Mesendoderm (in vitro differentiated cells): ENCODE measurements around the gene HNRNPF.

Experiments
- DNase-seq: peaks from one replicate; pipeline ENCODE4 v3.0.0; 2013
- H2AK5ac ChIP-seq: 2 replicates; pipeline ENCODE4 v1.6.1; 2013; ENCODE audit warnings: low read length, inconsistent platforms
- H2BK120ac ChIP-seq: 2 replicates; pipeline ENCODE4 v1.6.1; 2013; ENCODE audit warnings: low read depth, mild to moderate bottlenecking, low read length, moderate library complexity, mixed read lengths
- H2BK15ac ChIP-seq: replicated peaks from 2 replicates; pipeline ENCODE4 v1.6.1; 2013; ENCODE audit warnings: low read depth, mild to moderate bottlenecking, moderate library complexity
- H2BK5ac ChIP-seq: 2 replicates; pipeline ENCODE4 v1.6.1; 2013; ENCODE audit warnings: low read length, inconsistent platforms
- H3K18ac ChIP-seq: 2 replicates; pipeline ENCODE4 v1.6.1; 2013; ENCODE audit warnings: mild to moderate bottlenecking, low read length, mixed read lengths
- H3K23ac ChIP-seq: one replicate; pipeline ENCODE4 v1.6.1; 2013; ENCODE audit warnings: low read length
- H3K27ac ChIP-seq: 2 replicates; pipeline ENCODE4 v1.5.1; 2013; ENCODE audit warnings: low read depth, mild to moderate bottlenecking, inconsistent platforms, low read length, moderate library complexity
- H3K27me3 ChIP-seq: 2 replicates; pipeline ENCODE4 v1.6.1; 2013; ENCODE audit warnings: low read length, control low read depth, mild to moderate bottlenecking, inconsistent platforms; ENCODE audit not compliant: insufficient read depth, poor library complexity
- H3K36me3 ChIP-seq: 2 replicates; pipeline ENCODE4 v1.6.1; 2013; ENCODE audit warnings: low read length, inconsistent platforms; ENCODE audit not compliant: control insufficient read depth, insufficient read depth
- H3K4ac ChIP-seq: one replicate; pipeline ENCODE4 v1.6.1; 2013; ENCODE audit warnings: low read depth, mild to moderate bottlenecking, low read length, moderate library complexity
- H3K4me1 ChIP-seq: 2 replicates; pipeline ENCODE4 v1.6.1; 2013; ENCODE audit warnings: low read depth, low read length, inconsistent platforms; ENCODE audit not compliant: control insufficient read depth
- H3K4me2 ChIP-seq: 2 replicates; pipeline ENCODE4 v1.6.1; 2013; ENCODE audit warnings: low read length
- H3K4me3 ChIP-seq: 2 replicates; pipeline ENCODE4 v1.5.1; 2013; ENCODE audit warnings: mild to moderate bottlenecking, low read length
- H3K56ac ChIP-seq: one replicate; pipeline ENCODE4 v1.6.1; 2013; ENCODE audit warnings: low read length
- H3K79me1 ChIP-seq: 2 replicates; pipeline ENCODE4 v1.6.1; 2013; ENCODE audit warnings: low read length, inconsistent platforms
- H3K79me2 ChIP-seq: 2 replicates; pipeline ENCODE4 v1.6.1; 2013; ENCODE audit warnings: mild to moderate bottlenecking, low read length; ENCODE audit not compliant: control insufficient read depth, insufficient read depth
- H3K9ac ChIP-seq: 2 replicates; pipeline ENCODE4 v1.6.1; 2013; ENCODE audit warnings: low read length, inconsistent platforms
- H4K5ac ChIP-seq: one replicate; pipeline ENCODE4 v1.6.1; 2013; ENCODE audit warnings: low read length
- H4K8ac ChIP-seq: one replicate; pipeline ENCODE4 v1.6.1; 2013; ENCODE audit warnings: low read depth, mild to moderate bottlenecking, control low read depth, low read length, moderate library complexity
- WGBS: extraction: QIAGEN DNeasy Blood & Tissue Kit; methylation state at CpG from one replicate; pipeline ENCODE4 v1.1.7; 2013; ENCODE audit warnings: low lambda C conversion rate, missing lambda C conversion rate; ENCODE audit not compliant: insufficient coverage; ENCODE audit errors: extremely low coverage; 5-methylcytosine and 5-hydroxymethylcytosine counted together

HNRNPF gene

DNA sequence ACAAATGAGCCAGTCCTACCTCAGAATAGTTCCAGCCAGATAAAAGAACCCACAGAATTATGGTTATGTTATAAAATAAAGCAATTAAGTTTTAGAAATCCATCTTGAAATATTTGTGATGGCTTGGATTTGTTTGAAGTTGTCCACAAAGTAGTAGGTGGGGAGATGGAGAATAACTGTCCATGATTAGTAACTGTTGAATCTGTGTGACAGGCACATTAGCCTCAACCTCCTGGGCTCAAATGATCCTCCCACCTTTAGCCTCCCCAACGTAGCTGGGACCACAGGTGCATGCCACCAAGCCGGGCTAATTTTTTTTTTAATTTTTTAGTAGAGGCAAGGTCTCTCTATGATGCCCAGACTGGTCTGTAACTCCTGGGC lies 10.1 kb downstream of the HNRNPF start:
- Histone ChIP-seq H3K4me1 (peaks cover 8% of the 10 kb centered on the region), H2BK15ac (no peak overlapping the region), H4K5ac (no peak overlapping the region), H3K27ac (no peak overlapping the region), H3K18ac (no peak overlapping the region), H2BK120ac (no peak overlapping the region), H2BK5ac (no peak overlapping the region), H3K4ac (no peak overlapping the region), H3K9ac (no peak overlapping the region), H3K79me1 (peaks cover under 1% of the 10 kb centered on the region), H3K4me3 (no peak overlapping the region), H3K23ac (no peak overlapping the region), H4K8ac (no peak overlapping the region), H3K27me3 (no peaks in the 10 kb centered on the region), H3K4me2 (no peak overlapping the region), H3K36me3 (peaks cover under 1% of the 10 kb centered on the region), H3K79me2 (peaks cover 85% of the 10 kb centered on the region), H2AK5ac (no peak overlapping the region), H3K56ac (no peak overlapping the region)
- DNase-seq = no peak
- no CpG with 5 or more reads among the region's 2 CpGs for WGBS

- H2BK120ac ChIP-seq = peak overlapping the region; percentile 29
- peaks cover 82% of the 10 kb centered on the region for H3K79me2 ChIP-seq
- H3K9ac ChIP-seq = peak overlapping the region; percentile 88
- no CpG with 5 or more reads among the region's 70 CpGs for WGBS
- peak overlapping the region; percentile 97 for H3K18ac ChIP-seq
- no peak overlapping the region for H2BK5ac ChIP-seq
- peak overlapping the region; percentile 96 for H4K8ac ChIP-seq
- H3K4me3 ChIP-seq = peak overlapping the region; percentile 52
- H2AK5ac ChIP-seq = no peak overlapping the region
- H3K27ac ChIP-seq = peak overlapping the region; percentile 100
- no peak overlapping the region for H2BK15ac ChIP-seq
- H4K5ac ChIP-seq = no peak overlapping the region
- DNase-seq = peak; percentile 97
- peaks cover 8% of the 10 kb centered on the region for H3K36me3 ChIP-seq
- H3K4me2 ChIP-seq = peak overlapping the region; percentile 81
- peak overlapping the region; percentile 89 for H3K23ac ChIP-seq
- no peaks in the 10 kb centered on the region for H3K27me3 ChIP-seq
- H3K4ac ChIP-seq = peak overlapping the region; percentile 95
- H3K79me1 ChIP-seq = peaks cover 9% of the 10 kb centered on the region
- H3K56ac ChIP-seq = peak overlapping the region; percentile 88
- peaks cover 8% of the 10 kb centered on the region for H3K4me1 ChIP-seq
Measured at GRCh38 chr10:43396928-43397624, 11.9 kb downstream of the HNRNPF start.

DNA sequence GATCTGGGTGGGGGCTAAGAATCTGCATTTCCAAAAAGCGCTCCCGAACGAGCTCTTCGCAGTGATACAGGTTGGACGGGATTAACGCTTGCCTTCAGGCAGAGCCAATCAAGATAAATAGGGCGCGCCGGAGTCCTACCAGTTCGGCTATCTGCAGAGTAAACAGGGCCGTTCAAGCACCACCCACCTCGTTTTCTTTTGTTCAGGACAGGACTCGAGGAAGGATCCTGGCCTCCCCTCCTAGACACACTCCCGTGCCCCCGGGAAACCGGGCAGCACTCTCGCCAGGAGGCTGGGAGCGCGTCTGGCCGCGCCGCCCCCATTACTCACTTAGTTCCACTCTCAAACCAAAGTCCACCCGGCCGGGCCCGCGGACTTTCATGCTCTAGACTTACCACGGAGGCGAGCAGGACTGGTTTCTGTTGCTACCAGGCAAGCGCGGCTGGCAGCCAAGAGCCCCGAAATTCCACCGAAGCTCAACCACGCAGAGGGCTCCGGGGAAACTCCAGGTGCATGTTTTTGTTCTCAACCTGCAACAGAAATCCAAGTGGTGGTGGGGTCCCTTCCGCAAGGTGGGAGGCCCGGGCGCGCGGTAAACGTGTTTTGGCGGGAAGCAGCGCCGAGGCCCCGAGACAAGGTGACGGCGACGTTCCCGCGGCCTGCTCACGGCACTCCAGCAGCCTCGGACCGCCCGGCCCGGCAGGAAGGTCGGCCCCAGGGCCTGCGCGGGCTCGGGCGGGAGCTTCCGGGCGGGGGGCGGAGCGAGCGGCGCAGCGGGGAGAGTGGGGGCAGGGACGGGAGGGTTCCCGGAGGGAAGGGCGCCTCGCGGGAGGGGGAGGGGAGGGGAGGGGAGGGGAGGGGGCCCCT lies 12.7 kb downstream of the HNRNPF start:
- no CpG with 5 or more reads among the region's 71 CpGs for WGBS
- H3K36me3 ChIP-seq = peaks cover 13% of the 10 kb centered on the region
- H3K23ac ChIP-seq = peak overlapping the region; percentile 66
- H3K27ac ChIP-seq = peak overlapping the region; percentile 100
- H2BK120ac ChIP-seq = no peak overlapping the region
- peak; percentile 91 for DNase-seq
- H3K4ac ChIP-seq = peak overlapping the region; percentile 95
- peaks cover 14% of the 10 kb centered on the region for H3K79me1 ChIP-seq
- peak overlapping the region; percentile 90 for H2BK5ac ChIP-seq
- H3K27me3 ChIP-seq = no peaks in the 10 kb centered on the region
- peak overlapping the region; percentile 99 for H3K18ac ChIP-seq
- H2BK15ac ChIP-seq = no peak overlapping the region
- H3K4me3 ChIP-seq = peak overlapping the region; percentile 59
- peak overlapping the region; percentile 96 for H4K8ac ChIP-seq
- peak overlapping the region; percentile 99 for H3K9ac ChIP-seq
- peak overlapping the region; percentile 81 for H4K5ac ChIP-seq
- peak overlapping the region; percentile 88 for H3K56ac ChIP-seq
- peaks cover 83% of the 10 kb centered on the region for H3K79me2 ChIP-seq
- H3K4me1 ChIP-seq = peaks cover 8% of the 10 kb centered on the region
- peak overlapping the region; percentile 85 for H3K4me2 ChIP-seq
- H2AK5ac ChIP-seq = no peak overlapping the region

GRCh38 chr10:43395571-43396060 lies 13.4 kb downstream of the HNRNPF start:
- Histone ChIP-seq H3K27ac (peak overlapping the region; percentile 91), H2BK5ac (no peak overlapping the region), H3K18ac (peak overlapping the region; percentile 35), H3K27me3 (no peaks in the 10 kb centered on the region), H2AK5ac (no peak overlapping the region), H3K36me3 (peaks cover 13% of the 10 kb centered on the region), H3K79me2 (peaks cover 81% of the 10 kb centered on the region), H3K79me1 (peaks cover 14% of the 10 kb centered on the region), H3K4me3 (peak overlapping the region; percentile 59), H2BK15ac (no peak overlapping the region), H3K4me1 (peaks cover 8% of the 10 kb centered on the region), H4K8ac (no peak overlapping the region), H3K23ac (no peak overlapping the region), H2BK120ac (no peak overlapping the region), H3K56ac (peak overlapping the region; percentile 88), H4K5ac (no peak overlapping the region), H3K4me2 (peak overlapping the region; percentile 85), H3K9ac (peak overlapping the region; percentile 99), H3K4ac (peak overlapping the region; percentile 8)
- WGBS = no CpG with 5 or more reads among the region's 18 CpGs
- DNase-seq = no peak

DNA sequence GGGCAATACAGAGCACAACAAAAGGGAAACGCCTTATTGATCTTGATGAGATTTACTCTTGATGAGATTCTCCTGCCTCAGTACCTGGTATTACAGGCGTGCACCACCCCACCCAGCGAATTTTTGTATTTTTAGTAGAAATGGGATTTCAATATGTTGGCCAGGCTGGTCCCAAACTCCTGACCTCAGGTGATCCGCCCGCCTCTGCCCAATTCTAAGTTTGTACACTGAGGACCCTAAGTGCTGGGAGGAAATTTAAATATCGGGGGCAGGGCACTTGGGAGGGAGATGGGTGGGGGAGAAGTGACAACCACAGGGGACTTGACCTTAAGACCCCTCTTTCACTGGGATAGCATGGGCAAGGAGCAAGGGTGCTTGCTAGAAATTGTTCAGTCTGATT lies 14.1 kb downstream of the HNRNPF start:
- Histone ChIP-seq H3K27ac (peak overlapping the region; percentile 12), H2AK5ac (no peak overlapping the region), H2BK5ac (no peak overlapping the region), H3K4me2 (peak overlapping the region; percentile 85), H2BK15ac (no peak overlapping the region), H4K8ac (no peak overlapping the region), H3K23ac (no peak overlapping the region), H4K5ac (no peak overlapping the region), H3K4me3 (no peak overlapping the region), H3K27me3 (no peaks in the 10 kb centered on the region), H3K79me1 (peaks cover 18% of the 10 kb centered on the region), H3K36me3 (peaks cover 13% of the 10 kb centered on the region), H3K4ac (no peak overlapping the region), H3K18ac (no peak overlapping the region), H3K4me1 (peaks cover 11% of the 10 kb centered on the region), H3K9ac (peak overlapping the region; percentile 99), H2BK120ac (no peak overlapping the region), H3K79me2 (peaks cover 81% of the 10 kb centered on the region), H3K56ac (peak overlapping the region; percentile 88)
- no CpG with 5 or more reads among the region's 6 CpGs for WGBS
- DNase-seq = no peak
